Skeletal muscle satellite cell (primary cell): ENCODE measurements around the gene DEFB119. TPM values are rescaled to one million over a fixed set of nuclear protein-coding genes. Genes with fewer than 3 reads are reported as not detected.
"Not testable (repeated sequence)": the region's sequence is repeated elsewhere in the genome, so short reads cannot be mapped to it uniquely, and the experiment has no call there.

Experiments
- H3K27me3 ChIP-seq: 2 replicates; pipeline ENCODE4 v1.7.0; 2013; ENCODE audit warnings: low read length; ENCODE audit not compliant: control insufficient read depth, insufficient read depth
- H3K36me3 ChIP-seq: 2 replicates; pipeline ENCODE4 v1.7.0; 2013; ENCODE audit warnings: mild to moderate bottlenecking, control low read depth, low read length; ENCODE audit not compliant: insufficient read depth
- H3K4me1 ChIP-seq: 2 replicates; pipeline ENCODE4 v1.7.0; 2013; ENCODE audit warnings: low read length; ENCODE audit not compliant: control insufficient read depth, insufficient read depth
- H3K4me2 ChIP-seq: 2 replicates; pipeline ENCODE4 v1.7.0; 2013; ENCODE audit warnings: mild to moderate bottlenecking, low read length
- H3K4me3 ChIP-seq: 2 replicates; pipeline ENCODE4 v1.7.0; 2013; ENCODE audit warnings: low read length
- H3K9ac ChIP-seq: 2 replicates; pipeline ENCODE4 v1.7.0; 2013; ENCODE audit warnings: mild to moderate bottlenecking, low read depth, low read length, moderate library complexity
- H3K9me3 ChIP-seq: replicated peaks from 2 replicates; pipeline ENCODE4 v1.7.0; 2013; ENCODE audit warnings: mild to moderate bottlenecking, control low read depth, low read length
- total RNA-seq: library from RNA; depleted of rRNA; stranded (reverse); fragments of >200 nt; gene quantifications from 2 replicates; pipeline ENCODE4 v1.2.3, GENCODE V29; 2012; rRNA removed

Gene DEFB119, protein sequence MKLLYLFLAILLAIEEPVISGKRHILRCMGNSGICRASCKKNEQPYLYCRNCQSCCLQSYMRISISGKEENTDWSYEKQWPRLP
- not detected in 2 replicates for total RNA-seq

DNA sequence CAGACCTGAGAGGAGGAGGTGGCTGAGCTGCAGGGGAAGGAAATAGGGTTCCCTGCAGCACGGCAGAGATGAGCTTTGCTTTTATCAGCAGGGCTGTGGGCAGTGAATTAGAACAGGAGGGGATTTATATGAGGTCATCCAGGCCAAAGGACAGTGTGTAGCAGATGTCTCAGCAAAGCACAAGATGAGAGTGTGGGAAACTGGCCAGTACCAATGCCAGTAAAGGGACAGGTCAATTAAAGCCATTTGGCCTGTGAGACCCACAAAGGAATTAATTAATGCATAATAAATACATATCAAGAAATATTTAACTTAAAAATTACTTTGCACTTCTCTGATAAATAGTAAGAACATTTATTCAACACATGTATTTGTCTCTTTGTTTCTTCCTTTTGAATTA lies at the start of gene DEFB119:
TSS of gene DEFB119 (minus strand) at position 101 of the 400 bp plus-strand sequence. CDS start 107 bp downstream, outside the sequence.
- no peaks in the 10 kb centered on the region for H3K36me3 ChIP-seq
- no peak within 1 kb of the TSS for H3K4me3 ChIP-seq
- no peaks in the 10 kb centered on the region for H3K9me3 ChIP-seq
- no peak within 1 kb of the TSS for H3K9ac ChIP-seq
- no peaks in the 10 kb centered on the region for H3K4me1 ChIP-seq
- H3K27me3 ChIP-seq, result no peaks in the 10 kb centered on the region
- H3K4me2 ChIP-seq, result no peak within 1 kb of the TSS

DNA sequence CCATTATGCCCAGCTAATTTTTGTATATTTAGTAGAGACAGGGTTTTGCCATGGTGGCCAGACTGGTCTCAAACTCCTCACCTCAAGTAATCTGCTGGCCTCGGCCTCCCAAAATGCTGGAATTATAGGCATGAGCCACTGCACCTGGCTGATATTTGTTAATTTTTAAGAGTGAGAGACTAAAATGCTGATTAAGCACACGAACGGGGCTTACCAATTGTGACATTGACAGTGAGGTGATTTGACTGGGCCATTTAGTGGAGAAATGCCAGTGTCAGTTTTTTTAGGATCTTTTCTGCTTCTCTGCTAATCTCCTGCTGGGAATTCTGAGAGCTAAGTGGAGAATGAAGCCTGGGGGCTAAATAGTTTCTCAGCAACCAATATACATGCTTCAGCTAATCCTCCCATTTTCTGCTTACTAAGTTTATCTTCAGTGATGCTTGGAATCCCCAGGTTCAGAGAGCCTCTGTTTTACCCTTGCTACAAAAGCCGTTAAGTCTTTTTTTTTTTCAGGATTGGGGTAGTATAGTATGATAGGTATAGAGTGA lies 40.3 kb upstream of the DEFB119 start:
- Histone ChIP-seq H3K9me3 (no peaks in the 10 kb centered on the region), H3K4me2 (no peak overlapping the region), H3K9ac (no peak overlapping the region), H3K4me3 (no peak overlapping the region), H3K4me1 (no peaks in the 10 kb centered on the region), H3K27me3 (no peaks in the 10 kb centered on the region), H3K36me3 (no peaks in the 10 kb centered on the region)

DNA sequence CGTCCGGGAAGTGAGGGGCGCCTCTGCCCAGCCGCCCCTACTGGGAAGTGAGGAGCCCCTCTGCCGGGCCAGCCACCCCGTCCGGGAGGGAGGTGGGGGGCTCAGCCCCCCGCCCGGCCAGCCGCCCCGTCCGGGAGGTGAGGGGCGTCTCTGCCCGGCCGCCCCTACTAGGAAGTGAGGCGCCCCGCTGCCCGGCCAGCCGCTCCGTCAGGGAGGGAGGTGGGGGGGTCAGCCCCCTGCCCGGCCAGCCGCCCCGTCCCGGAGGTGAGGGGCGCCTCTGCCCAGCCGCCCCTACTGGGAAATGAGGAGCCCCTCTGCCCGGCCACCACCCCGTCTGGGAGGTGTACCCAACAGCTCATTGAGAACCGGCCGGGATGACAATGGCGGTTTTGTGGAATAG lies 37.2 kb upstream of the DEFB119 start:
- H3K4me1 ChIP-seq, H3K36me3 ChIP-seq, H3K4me3 ChIP-seq, H3K9ac ChIP-seq, H3K9me3 ChIP-seq, H3K4me2 ChIP-seq, H3K27me3 ChIP-seq: not testable (repeated sequence)

DNA sequence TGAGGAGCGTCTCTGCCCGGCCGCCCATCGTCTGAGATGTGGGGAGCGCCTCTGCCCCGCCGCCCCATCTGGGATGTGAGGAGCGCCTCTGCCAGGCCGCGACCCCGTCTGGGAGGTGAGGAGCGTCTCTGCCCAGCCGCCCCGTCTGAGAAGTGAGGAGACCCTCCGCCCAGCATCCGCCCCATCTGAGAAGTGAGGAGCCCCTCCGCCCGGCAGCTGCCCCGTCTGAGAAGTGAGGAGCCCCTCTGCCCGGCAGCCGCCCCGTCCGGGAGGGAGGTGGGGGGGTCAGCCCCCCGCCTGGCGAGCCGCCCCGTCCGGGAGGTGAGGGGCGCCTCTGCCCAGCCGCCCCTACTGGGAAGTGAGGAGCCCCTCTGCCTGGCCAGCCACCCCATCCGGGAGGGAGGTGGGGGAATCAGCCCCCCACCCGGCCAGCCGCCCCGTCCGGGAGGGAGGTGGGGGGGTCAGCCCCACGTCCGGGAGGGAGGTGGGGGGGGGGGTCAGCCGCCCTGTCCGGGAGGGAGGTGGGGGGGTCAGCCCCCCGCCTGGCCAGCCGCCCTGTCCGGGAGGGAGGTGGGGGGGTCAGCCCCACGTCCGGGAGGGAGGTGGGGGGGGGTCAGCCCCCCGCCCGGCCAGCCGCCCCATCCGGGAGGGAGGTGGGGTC lies 36.6 kb upstream of the DEFB119 start:
- not testable (repeated sequence) for H3K36me3 ChIP-seq, H3K9me3 ChIP-seq

DNA sequence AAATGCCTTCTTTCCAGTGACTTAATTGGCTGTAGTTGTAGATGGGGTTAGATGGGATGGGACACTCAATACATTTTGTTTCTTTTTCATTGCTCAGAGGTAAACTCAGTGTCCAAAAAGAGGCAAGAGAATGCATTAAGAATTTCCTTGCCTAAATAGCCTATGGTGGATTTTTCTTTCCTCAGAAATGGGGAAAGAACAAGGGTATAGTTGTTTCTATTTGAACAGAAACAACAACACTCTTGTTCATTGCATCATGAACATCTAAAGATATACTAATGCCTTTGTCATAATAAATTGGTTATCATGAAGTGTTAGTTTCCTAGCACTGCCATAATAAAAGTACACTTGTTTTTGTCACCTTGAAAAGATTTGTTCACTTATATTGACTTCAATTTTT lies 35.4 kb upstream of the DEFB119 start:
- Histone ChIP-seq H3K4me2 (no peak overlapping the region), H3K9ac (no peak overlapping the region), H3K36me3 (no peaks in the 10 kb centered on the region), H3K4me1 (no peaks in the 10 kb centered on the region), H3K9me3 (no peaks in the 10 kb centered on the region), H3K4me3 (no peak overlapping the region), H3K27me3 (no peaks in the 10 kb centered on the region)

More for the DNA sequence above, 36.6 kb upstream of the DEFB119 start:
- H3K9ac ChIP-seq, H3K4me1 ChIP-seq, H3K4me2 ChIP-seq, H3K27me3 ChIP-seq, H3K4me3 ChIP-seq: not testable (repeated sequence)

DNA sequence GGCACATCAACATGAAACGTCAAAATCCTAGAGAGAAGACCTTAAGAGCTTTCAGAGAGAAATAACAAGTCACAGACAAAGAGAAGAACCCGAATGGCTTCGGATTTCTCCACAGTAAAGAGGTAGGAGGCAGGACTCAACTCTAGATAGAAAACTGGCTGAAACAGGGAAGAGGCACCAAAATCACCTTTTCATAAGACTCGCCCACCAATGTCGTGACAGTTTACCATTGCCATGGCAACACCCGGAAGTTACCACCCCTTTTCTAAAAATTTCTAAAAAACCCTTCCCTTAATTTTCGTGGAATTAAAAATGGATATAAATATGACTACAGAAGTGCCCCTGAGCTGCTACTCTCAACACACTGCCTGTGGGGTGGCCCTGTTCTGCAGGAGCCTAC lies 27.9 kb upstream of the DEFB119 start:
- Histone ChIP-seq H3K36me3 (no peaks in the 10 kb centered on the region), H3K4me1 (no peaks in the 10 kb centered on the region), H3K4me3 (no peak overlapping the region), H3K9me3 (no peaks in the 10 kb centered on the region), H3K27me3 (no peaks in the 10 kb centered on the region), H3K4me2 (no peak overlapping the region), H3K9ac (no peak overlapping the region)

DNA sequence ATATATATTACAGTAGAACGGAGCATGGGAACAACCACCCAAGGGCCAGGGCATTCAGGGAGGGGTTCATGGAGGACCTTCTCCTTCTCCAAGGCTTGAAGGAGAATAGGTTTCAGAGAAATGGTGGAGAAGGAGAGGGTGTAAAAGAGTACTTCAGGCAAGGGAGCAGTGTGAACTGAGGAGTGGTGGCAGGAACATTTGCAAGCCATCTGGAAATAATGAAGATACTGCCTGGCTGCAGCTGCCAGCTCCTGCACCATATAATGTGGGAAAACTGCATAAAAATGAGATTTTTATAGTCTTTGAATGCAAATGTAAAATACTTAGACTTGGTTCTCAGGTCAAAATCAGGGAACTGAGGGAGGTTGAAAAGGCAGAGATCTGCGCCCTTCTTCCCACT lies 25.3 kb upstream of the DEFB119 start:
- H3K4me3 ChIP-seq, result no peak overlapping the region
- no peaks in the 10 kb centered on the region for H3K27me3 ChIP-seq
- H3K36me3 ChIP-seq, result no peaks in the 10 kb centered on the region
- no peaks in the 10 kb centered on the region for H3K9me3 ChIP-seq
- no peak overlapping the region for H3K4me2 ChIP-seq
- no peaks in the 10 kb centered on the region for H3K4me1 ChIP-seq
- H3K9ac ChIP-seq, result no peak overlapping the region

DNA sequence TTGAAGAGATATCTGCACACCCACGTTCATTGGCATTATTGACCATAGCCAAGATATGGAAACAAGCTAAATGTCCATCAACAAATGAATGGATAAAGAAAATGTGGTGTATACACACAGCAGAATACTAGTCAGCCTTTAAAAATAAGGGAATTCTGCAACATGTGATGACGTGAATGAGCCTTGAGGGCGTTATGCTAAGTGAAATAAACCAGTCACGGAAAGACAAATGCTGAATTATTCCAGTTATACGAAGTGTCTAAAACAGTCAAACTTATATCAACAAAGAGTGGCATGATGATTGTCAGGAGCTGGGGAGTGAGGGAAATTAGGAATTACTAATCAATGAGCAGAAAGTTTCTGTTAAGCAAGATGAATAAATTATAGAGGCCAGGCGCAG lies 24.0 kb upstream of the DEFB119 start:
- Histone ChIP-seq H3K9ac (no peak overlapping the region), H3K36me3 (no peaks in the 10 kb centered on the region), H3K4me3 (no peak overlapping the region), H3K27me3 (no peaks in the 10 kb centered on the region), H3K4me2 (no peak overlapping the region), H3K4me1 (no peaks in the 10 kb centered on the region), H3K9me3 (no peaks in the 10 kb centered on the region)

DNA sequence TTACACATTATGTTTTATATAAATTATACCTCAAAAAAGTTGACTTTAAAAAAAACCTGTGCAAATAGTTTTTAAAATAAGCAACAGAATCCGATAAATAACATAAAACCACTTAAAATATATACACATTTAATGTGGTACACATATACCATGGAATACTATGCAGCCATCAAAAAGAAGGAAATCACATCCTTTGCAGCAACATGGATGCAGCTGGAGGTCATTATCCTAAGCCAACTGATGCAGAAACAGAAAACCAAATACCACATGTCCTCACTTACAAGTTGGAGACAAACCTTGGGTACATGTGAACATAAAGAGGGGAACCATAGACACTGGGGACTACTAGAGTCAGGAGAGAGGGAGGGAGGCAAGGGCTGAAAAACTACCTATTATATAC lies 19.6 kb upstream of the DEFB119 start:
- Histone ChIP-seq H3K4me2 (no peak overlapping the region), H3K4me3 (no peak overlapping the region), H3K27me3 (no peaks in the 10 kb centered on the region), H3K4me1 (no peaks in the 10 kb centered on the region), H3K36me3 (no peaks in the 10 kb centered on the region), H3K9ac (no peak overlapping the region), H3K9me3 (no peaks in the 10 kb centered on the region)

DNA sequence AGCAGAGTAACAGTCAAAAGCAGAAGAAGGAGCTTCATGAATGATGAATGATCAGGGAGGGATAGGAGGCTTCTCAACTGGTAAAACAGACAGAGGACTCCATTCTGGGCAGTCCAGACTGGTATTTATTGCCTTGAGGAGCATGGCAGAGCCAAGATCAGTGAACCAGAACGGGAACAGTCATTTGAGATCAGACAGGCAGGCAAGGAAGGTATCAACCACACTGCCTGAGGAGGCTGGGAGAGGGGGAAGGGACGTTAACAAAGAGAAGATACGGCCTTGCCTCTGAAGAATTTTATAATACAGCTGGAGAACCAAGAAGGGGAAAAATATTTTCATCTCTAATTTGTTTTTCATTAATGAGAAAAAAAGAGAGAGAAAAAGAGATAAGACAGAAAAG lies 15.7 kb upstream of the DEFB119 start, which contains the start of gene DEFB121:
TSS of gene DEFB121 (minus strand) at position 101 of the 400 bp plus-strand sequence. CDS start at position 38, 63 bp downstream.
- no peaks in the 10 kb centered on the region for H3K36me3 ChIP-seq
- no peaks in the 10 kb centered on the region for H3K4me1 ChIP-seq
- no peak within 1 kb of the TSS for H3K4me2 ChIP-seq
- no peaks in the 10 kb centered on the region for H3K27me3 ChIP-seq
- no peak within 1 kb of the TSS for H3K9ac ChIP-seq
- H3K4me3 ChIP-seq, result no peak within 1 kb of the TSS
- no peaks in the 10 kb centered on the region for H3K9me3 ChIP-seq

DNA sequence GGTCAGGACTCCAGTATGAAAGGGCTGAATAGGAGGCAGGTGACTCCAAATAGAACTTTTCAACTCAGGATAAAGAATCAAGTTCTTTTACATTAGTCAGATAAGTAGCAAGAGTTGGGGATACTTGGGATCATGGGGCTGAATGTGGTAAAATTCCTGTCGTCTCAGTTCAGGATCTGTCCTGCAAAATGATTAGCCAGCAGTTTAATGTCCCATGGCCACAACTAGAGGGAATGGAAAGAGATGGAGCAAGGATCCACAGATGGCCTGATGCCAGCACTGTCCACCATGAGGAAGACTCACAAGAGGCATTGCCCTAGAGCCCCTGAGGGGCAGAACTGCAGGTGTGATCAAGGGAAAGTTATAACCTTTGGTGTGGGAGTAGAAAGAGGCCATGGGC lies 13.5 kb upstream of the DEFB119 start:
- no peak overlapping the region for H3K9ac ChIP-seq
- no peaks in the 10 kb centered on the region for H3K9me3 ChIP-seq
- no peak overlapping the region for H3K4me3 ChIP-seq
- no peaks in the 10 kb centered on the region for H3K4me1 ChIP-seq
- H3K4me2 ChIP-seq, result no peak overlapping the region
- no peaks in the 10 kb centered on the region for H3K27me3 ChIP-seq
- H3K36me3 ChIP-seq, result no peaks in the 10 kb centered on the region

DNA sequence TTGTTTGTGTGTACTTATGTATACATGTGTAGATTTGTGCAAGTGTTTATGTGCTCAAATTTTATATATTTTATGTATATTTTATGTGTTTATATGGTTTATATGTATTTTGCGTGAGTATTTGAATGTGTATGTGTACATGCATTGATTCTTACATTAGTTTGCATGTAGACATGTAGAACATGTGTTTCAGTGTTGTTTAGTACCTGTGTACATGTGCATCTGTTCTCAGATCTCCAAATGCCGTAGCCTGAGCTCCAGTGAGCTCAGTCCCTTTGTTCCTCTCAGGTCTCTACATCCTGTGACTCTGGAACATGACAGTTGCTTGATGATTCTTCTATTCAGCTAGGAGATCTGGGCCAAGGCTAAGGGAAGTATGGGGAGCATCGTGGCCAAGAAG lies 4.5 kb upstream of the DEFB119 start:
- H3K9ac ChIP-seq, result no peak overlapping the region
- H3K4me1 ChIP-seq, result no peaks in the 10 kb centered on the region
- no peak overlapping the region for H3K4me3 ChIP-seq

More for the DNA sequence above, 4.5 kb upstream of the DEFB119 start:
- H3K4me2 ChIP-seq, result no peak overlapping the region
- no peaks in the 10 kb centered on the region for H3K27me3 ChIP-seq
- H3K9me3 ChIP-seq, result no peaks in the 10 kb centered on the region
- no peaks in the 10 kb centered on the region for H3K36me3 ChIP-seq
